Activated T-cell treated with anti-CD3 and anti-CD28 coated beads, Interleukin-2, amount 50 U/mL, for 4 hours (primary cell): Measurements from ENCODE around the gene LANCL2. TPM values are rescaled to one million over a fixed set of nuclear protein-coding genes. Genes with fewer than 3 reads are reported as not detected.
"Not testable (repeated sequence)": the region's sequence is repeated elsewhere in the genome, so short reads cannot be mapped to it uniquely, and the experiment has no call there.

Source experiments
- ATAC-seq, 2 donors: fragments of 200-7000 bp; cut with Tn5 transposase; one replicate each; pipeline ENCODE4 v1.10.0; 2021
- DNase-seq: peaks from one replicate; pipeline ENCODE4 v3.0.0-alpha.2; 2020
- H3K27me3 Mint-ChIP-seq: one replicate; pipeline ENCODE4 v1.8.0; 2021; ENCODE audit warnings: low read depth, mixed read lengths
- H3K36me3 Mint-ChIP-seq: one replicate; pipeline ENCODE4 v1.8.0; 2022; ENCODE audit warnings: mixed read lengths; ENCODE audit not compliant: insufficient read depth
- H3K4me1 Mint-ChIP-seq: one replicate; pipeline ENCODE4 v1.8.0; 2021; ENCODE audit warnings: low read depth, mixed read lengths
- H3K4me3 Mint-ChIP-seq: one replicate; pipeline ENCODE4 v1.8.0; 2021; ENCODE audit warnings: mild to moderate bottlenecking, moderate library complexity, mixed read lengths
- H3K9me3 Mint-ChIP-seq: one replicate; pipeline ENCODE4 v1.8.0; 2021; ENCODE audit warnings: mixed read lengths
- total RNA-seq, 3 donors: library from RNA; stranded (reverse); gene quantifications; one replicate each; pipeline ENCODE4 v1.2.1, GENCODE V29; 2021

LANCL2 gene
- total RNA-seq, 3 donors from 2014 or later, result 23.3 to 26.4 (median 25.7) TPM

DNA sequence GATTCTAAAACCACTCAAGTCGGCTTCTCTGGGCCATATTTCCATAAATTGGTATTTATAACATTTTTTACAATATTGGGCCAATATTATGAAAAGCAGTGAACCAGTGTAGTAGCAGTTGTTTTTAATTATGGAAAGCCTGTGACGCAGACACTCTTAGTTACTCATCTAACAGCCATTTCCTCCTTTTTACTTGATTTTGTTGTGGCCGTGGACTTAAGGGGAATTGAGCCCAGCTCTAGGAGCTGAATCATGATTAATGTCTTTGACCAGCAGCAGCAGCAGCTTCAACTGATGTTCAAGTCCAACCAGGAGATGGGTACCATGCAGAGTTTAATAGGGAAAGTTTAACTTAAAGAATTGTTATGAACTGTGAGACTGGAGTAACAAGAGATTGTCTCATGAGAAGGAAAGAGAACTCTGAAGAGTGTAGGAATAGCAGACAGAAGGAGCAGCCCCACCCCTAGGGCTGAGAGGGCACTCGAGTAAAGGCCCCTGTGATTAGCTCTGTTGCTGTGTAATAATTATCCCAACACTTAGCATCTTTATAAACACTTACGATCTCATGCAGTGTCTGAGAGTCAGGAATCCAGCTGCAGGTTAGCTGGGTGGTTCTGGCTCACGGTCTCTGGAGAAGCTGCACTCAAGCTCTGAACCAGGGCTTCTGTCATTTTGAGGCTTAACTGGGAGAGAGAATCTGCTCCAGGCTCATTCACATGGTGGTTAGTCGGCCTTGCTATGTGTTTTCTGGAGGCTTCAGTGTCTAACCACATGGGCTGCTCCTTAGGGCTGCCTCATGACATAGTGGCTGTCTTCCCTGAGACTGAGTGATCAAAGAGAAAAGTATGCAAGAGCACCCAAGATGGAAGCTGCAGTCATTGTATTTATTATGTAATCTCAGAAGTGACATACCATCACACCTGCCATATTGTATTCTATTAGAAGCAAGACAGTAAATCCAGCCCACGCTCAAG lies 4.6 kb downstream of the LANCL2 start:
- peaks cover 32% of the 10 kb centered on the region for H3K4me1 Mint-ChIP-seq
- peaks cover 1% of the 10 kb centered on the region for H3K36me3 Mint-ChIP-seq
- no peaks in the 10 kb centered on the region for H3K27me3 Mint-ChIP-seq
- H3K4me3 Mint-ChIP-seq, result no peak overlapping the region
- ATAC-seq, result no peak
- H3K9me3 Mint-ChIP-seq, result no peaks in the 10 kb centered on the region
- no peak for DNase-seq

DNA sequence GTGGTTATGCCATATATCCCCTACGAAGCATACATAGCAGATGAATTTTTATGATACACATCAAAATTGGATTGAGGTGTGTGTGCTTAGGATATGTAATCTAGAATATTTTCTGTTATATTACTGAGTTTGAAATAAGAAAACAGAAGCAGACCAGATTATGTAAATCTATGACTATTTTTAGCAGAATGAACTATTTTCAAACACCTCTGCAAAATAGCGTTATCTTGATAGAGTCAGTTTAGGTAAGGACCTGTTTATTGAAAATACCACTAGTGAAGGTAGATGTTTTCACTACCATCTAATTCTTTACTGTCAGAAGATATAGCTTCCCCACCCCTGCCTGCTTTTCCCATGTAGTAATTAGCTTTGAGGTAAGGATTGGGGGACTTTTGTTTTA lies 9.1 kb downstream of the LANCL2 start:
- H3K9me3 Mint-ChIP-seq, result no peaks in the 10 kb centered on the region
- no peak for DNase-seq
- H3K4me3 Mint-ChIP-seq, result no peak overlapping the region
- no peaks in the 10 kb centered on the region for H3K36me3 Mint-ChIP-seq
- no peak for ATAC-seq
- peaks cover 4% of the 10 kb centered on the region for H3K4me1 Mint-ChIP-seq
- no peaks in the 10 kb centered on the region for H3K27me3 Mint-ChIP-seq

DNA sequence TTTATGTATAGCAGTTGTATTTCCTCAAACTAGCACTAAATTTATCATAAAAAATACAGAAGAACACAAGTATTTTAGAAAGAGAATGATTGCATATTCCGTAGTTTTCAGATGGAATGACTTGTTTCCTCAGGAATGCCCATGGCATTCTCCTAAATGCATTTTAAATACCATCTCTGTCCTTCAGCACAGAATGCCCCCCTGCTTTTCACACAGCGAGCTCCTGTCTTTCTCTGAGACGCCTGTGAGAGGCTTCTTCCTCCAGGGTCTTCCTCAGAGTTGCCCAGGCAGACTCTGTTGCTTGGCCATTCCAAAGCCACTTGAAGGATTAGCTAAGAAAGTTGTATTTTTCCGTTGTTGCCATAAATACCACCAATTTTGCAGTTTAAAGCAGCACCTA lies 10.1 kb downstream of the LANCL2 start:
- Mint-ChIP-seq H3K36me3 (no peaks in the 10 kb centered on the region), H3K9me3 (no peaks in the 10 kb centered on the region), H3K27me3 (no peaks in the 10 kb centered on the region), H3K4me3 (no peak overlapping the region), H3K4me1 (peaks cover 4% of the 10 kb centered on the region)
- no peak for DNase-seq
- ATAC-seq, result no peak

DNA sequence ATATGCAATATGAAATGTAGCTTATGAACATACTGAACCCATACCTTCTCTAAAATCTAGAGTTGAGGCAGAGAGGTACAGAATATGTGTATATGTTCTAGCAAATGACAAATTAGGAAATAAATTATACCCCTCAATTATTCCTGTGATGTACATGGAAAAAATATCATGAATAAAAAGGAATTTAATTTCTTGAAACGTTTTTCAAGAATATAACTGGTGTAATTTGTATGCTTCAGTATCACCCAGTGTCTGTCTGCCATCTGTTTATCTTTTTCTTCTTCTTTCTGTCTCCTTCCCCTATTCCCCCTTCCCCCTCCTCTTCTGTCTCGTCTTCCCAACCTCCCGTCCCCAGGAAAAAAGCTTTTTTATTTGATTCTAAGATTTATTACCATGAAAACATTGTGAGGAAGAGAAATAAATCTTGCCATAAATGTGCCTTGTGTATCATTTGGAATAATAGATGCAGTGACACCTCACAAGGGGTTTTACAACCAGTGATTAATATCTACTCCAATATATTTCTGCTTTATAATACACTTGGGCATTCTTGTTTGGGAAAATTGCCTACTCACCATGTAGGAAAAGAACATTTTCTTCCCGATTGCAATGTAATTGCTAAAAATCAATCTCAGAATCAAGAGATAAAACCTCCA lies 12.2 kb downstream of the LANCL2 start:
- DNase-seq (no peak), ATAC-seq (no peak)
- Mint-ChIP-seq H3K4me1 (no peaks in the 10 kb centered on the region), H3K4me3 (no peak overlapping the region), H3K9me3 (no peaks in the 10 kb centered on the region), H3K36me3 (peaks cover 5% of the 10 kb centered on the region), H3K27me3 (no peaks in the 10 kb centered on the region)

DNA sequence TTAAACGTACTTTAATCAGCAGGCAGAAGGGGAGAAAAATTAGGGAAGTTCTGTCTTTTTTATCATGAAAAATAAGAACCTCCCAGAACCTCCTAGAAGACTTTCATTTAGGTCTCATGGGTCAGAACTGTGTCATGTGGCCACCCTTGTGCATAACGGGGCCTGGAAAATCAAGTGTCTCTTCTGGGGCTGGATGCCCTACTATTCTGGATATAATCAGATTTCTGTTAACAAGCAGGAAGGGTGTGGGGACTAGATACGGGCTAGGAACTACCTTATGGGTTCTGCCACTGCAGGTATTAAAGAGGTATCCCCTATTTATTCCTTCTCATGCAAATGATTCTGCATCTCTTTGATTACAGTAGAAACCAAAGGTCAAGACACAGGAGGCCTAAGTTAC lies 14.1 kb downstream of the LANCL2 start:
- H3K27me3 Mint-ChIP-seq, result no peaks in the 10 kb centered on the region
- peaks cover 4% of the 10 kb centered on the region for H3K9me3 Mint-ChIP-seq
- no peak overlapping the region for H3K4me3 Mint-ChIP-seq
- no peaks in the 10 kb centered on the region for H3K4me1 Mint-ChIP-seq
- DNase-seq, result no peak
- peaks cover 10% of the 10 kb centered on the region for H3K36me3 Mint-ChIP-seq
- no peak for ATAC-seq

DNA sequence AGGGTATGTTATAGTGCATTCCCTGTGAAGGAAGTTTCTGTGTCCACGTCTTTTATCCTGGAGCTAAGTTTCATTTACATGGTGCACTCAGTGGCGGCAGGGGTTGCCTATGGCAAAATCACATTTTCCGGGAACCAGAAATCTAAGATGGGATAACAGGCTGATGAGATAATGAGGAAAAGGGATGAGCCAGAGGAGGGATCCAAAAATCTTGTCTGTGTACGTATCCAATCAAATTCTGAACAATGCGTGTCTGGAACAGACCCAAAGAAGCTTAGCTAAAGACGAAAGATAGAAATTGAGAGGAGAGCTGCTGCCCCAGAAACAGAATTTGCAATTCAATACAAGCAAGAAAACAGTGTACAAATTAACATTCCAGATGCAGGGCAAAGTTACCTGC lies 16.1 kb downstream of the LANCL2 start:
- Mint-ChIP-seq H3K4me3 (no peak overlapping the region), H3K27me3 (no peaks in the 10 kb centered on the region), H3K9me3 (peaks cover 12% of the 10 kb centered on the region), H3K4me1 (no peaks in the 10 kb centered on the region), H3K36me3 (peaks cover 19% of the 10 kb centered on the region)
- no peak for ATAC-seq
- no peak for DNase-seq

DNA sequence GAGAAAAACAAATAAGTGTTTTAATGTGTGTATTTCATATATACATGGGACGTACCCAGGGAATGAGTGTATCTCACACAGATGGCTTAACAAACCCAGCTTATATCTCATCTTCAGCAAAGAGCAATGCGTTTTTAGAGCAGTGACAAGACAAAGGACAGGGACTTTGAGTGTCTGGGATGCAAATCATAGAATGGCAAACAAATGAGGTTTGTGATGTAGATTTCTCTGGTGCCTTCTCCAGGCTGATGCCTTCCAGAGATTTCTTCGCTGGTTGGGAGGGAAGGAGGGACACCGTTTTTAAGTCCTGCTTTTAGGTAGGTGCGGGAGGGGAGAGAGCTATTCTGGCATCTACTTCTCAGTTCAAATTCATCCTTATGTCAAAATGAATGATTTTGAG lies 16.6 kb downstream of the LANCL2 start:
- ATAC-seq (no peak), DNase-seq (no peak)
- Mint-ChIP-seq H3K9me3 (peaks cover 17% of the 10 kb centered on the region), H3K4me3 (no peak overlapping the region), H3K36me3 (peaks cover 21% of the 10 kb centered on the region), H3K4me1 (peaks cover 2% of the 10 kb centered on the region), H3K27me3 (no peaks in the 10 kb centered on the region)

DNA sequence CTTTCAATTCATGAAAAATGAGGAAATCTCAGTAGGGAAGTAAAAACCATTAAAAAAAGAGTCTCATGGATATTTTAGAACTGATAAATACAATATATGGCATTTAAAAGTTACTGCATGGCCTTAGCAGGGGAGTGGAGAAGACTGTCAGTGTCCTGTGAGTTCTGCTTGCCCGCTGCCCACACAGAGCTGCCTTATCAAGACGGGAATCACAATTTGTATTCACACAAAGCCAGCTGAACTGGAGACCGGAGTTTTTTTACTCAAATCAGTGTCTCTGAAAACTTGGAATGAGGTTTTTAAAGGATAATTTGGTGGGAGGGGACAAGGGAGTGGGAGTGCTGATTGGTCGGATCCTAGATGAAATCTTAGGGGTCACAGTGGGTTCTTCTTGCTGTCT lies 17.1 kb downstream of the LANCL2 start:
- Mint-ChIP-seq H3K4me1 (peaks cover 5% of the 10 kb centered on the region), H3K4me3 (no peak overlapping the region), H3K9me3 (peaks cover 22% of the 10 kb centered on the region), H3K27me3 (no peaks in the 10 kb centered on the region), H3K36me3 (peaks cover 22% of the 10 kb centered on the region)
- DNase-seq (no peak), ATAC-seq (no peak)

DNA sequence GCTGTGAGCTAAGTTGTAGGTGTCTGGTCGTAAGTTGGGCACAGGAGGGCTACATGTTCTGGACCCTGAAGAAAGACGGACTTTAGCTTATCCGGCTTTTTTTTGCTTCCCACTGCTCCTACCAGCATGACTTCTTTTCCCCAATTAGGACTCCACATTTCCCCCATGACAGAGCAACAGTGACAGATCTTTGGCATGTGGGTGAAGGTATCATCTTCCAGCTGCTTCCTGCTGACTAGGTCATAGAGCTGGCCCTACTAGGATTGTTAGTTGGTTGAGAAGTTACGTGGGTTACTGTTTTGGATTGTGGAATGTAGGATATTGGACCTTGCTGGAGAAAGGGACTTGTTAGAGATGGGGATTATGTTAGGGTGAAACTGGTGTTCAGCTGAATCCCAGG lies 21.4 kb downstream of the LANCL2 start:
- Mint-ChIP-seq H3K4me1 (peaks cover 6% of the 10 kb centered on the region), H3K27me3 (no peaks in the 10 kb centered on the region), H3K36me3 (peaks cover 28% of the 10 kb centered on the region), H3K4me3 (no peak overlapping the region), H3K9me3 (peaks cover 23% of the 10 kb centered on the region)
- DNase-seq, result no peak
- ATAC-seq, result no peak

DNA sequence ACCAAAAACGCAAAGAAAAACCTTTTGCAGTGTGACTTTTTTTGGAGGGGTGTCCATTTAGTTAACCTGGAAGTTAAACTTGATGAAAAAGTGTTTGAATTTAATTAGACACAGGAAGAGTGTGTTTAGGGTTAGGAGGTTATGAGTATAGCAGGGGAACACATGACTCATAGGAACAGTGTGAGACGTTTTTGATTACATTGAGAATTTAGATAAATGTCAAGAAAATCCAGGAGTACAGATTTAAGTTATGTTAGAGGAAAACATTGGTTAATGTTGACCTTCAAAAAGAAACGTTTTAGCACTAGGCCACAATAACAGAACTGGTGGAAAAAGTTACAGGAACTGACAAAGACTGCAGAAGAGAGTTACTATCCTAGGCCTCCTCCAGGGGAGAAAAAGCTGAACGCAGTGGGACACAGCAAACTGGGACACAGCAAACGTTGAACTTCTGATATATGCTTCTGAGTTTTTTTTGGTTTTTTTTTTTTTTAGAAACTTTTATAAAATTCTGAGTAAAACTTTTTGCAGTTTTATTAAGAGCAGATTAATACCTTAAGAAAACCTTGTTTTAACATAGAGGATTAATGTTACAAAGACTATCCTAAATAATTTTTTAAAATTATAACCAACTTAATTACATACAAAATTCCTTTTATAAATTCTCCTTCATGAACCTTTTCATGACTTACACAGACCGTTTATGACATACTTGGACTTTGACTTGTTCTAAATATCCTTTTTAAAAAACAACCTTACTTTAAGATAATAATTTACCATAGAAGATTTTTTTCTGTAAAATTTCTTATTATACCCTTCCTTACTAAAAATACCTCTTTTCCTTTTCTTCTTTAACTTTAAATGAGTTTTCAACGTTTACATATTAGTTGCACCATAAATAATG lies 22.2 kb downstream of the LANCL2 start:
- Mint-ChIP-seq H3K4me3 (no peak overlapping the region), H3K27me3 (no peaks in the 10 kb centered on the region), H3K9me3 (peaks cover 23% of the 10 kb centered on the region), H3K4me1 (peaks cover 6% of the 10 kb centered on the region), H3K36me3 (peaks cover 25% of the 10 kb centered on the region)
- ATAC-seq (no peak), DNase-seq (no peak)

DNA sequence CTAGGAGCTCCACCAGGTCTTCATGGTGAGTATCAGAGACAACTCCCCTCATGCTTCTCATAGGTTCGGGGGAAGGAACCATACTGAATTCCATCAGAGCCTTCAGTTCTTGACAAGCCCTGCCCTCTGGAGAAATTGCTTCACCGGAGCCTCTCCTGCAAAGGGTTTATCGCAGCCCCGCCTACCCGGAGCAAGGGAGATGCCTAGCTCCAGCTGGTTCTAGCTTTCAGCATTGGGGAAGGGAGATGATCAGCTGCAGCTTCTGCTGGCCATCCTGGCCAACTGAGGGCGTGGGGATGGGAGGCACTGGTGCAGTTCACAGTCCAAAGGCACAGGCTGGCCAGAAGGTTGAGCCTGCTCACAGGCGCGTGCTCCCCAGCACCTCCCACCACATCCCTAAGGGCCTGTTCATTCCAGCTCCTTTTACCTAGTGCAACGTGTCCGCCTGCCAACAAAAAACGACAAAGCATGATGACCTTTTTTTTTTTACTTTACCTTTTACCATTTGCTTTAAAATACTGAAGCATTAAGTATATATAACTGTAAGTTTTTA lies 31.2 kb downstream of the LANCL2 start:
- no peaks in the 10 kb centered on the region for H3K4me1 Mint-ChIP-seq
- H3K27me3 Mint-ChIP-seq, result no peaks in the 10 kb centered on the region
- no peak for DNase-seq
- ATAC-seq, result no peak
- peaks cover 3% of the 10 kb centered on the region for H3K36me3 Mint-ChIP-seq
- H3K9me3 Mint-ChIP-seq, result no peaks in the 10 kb centered on the region
- H3K4me3 Mint-ChIP-seq, result no peak overlapping the region

DNA sequence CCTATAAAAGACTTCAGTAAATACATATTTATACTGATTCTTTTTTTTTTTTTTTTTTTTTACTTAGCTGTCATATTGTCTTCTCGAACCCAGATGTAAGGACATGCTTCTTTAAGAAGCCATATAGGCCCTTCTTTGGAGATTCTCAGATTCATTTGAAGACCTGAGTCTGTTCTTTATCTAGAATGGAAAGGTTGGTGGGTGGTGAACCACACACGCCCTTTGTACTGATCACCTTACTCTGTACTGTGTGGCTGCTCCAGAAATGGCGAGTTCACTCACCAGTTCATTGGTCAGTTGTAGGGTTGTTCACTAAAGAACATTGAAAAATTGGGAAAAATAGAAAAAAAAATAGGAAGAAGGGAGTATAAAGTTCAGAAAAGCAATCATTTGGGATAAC lies 32.5 kb downstream of the LANCL2 start:
- DNase-seq, result no peak
- Mint-ChIP-seq H3K4me1 (no peaks in the 10 kb centered on the region), H3K36me3 (peaks cover 3% of the 10 kb centered on the region), H3K9me3 (no peaks in the 10 kb centered on the region), H3K4me3 (no peak overlapping the region), H3K27me3 (no peaks in the 10 kb centered on the region)
- no peak for ATAC-seq

DNA sequence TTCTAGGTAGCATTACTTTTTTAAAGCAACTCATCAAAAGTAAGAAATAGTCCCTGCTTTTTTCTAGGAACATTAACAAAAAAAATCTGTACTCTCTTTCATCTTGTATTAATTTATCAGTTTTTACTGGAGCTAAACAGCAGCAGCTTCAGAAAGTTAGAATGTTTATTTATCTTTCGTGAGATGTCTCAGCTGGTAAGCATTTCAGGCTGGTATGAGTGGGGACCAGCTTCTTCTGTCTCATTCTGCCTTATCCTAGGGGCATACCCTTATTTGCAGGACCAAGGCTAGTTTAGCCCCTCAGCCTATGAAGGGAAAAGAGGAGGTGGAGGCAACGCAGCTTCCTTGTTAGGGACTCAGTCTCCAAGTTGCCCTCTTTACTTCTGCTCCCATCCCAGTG lies 35.1 kb downstream of the LANCL2 start:
- no peaks in the 10 kb centered on the region for H3K27me3 Mint-ChIP-seq

DNA sequence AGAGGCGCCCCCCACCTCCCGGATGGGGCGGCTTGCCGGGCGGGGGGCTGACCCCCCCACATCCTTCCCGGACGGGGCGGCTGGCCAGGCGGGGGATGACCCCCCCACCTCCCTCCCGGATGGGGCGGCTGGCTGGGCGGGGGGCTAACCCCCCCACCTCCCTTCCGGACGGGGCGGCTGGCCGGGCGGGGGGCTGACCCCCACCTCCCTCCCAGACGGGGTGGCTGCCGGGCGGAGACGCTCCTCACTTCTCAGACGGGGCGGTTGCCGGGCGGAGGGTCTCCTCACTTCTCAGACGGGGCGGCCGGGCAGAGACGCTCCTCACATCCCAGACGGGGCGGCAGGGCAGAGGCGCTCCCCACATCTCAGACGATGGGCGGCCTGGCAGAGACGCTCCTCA lies 37.4 kb downstream of the LANCL2 start:
- peaks cover 17% of the 10 kb centered on the region for H3K36me3 Mint-ChIP-seq
- not testable (repeated sequence) for H3K4me1 Mint-ChIP-seq, H3K9me3 Mint-ChIP-seq, H3K4me3 Mint-ChIP-seq, ATAC-seq, DNase-seq, H3K27me3 Mint-ChIP-seq

More for the DNA sequence above, 35.1 kb downstream of the LANCL2 start:
- DNase-seq (no peak), ATAC-seq (no peak)
- Mint-ChIP-seq H3K36me3 (peaks cover 7% of the 10 kb centered on the region), H3K4me3 (no peak overlapping the region), H3K9me3 (no peaks in the 10 kb centered on the region), H3K4me1 (no peaks in the 10 kb centered on the region)
